Smooth muscle cell (in vitro differentiated cells): ENCODE data around the gene WDR1. TPM values are rescaled to one million over a fixed set of nuclear protein-coding genes. Genes with fewer than 3 reads are reported as not detected.

Experiments
- DNase-seq: peaks from one replicate; lab custom pipeline; 2025; ENCODE audit not compliant: unreplicated experiment; lab: John Stamatoyannopoulos, UW
- H2AFZ ChIP-seq: fragments of 200-600 bp; sonication (generic); 2 replicates; pipeline ENCODE4 v1.6.0; 2016; ENCODE audit warnings: antibody characterized with exemption, low read depth, mild to moderate bottlenecking
- H3F3A ChIP-seq: fragments of 200-600 bp; sonication (generic); 2 replicates; pipeline ENCODE4 v1.6.0; 2017; ENCODE audit warnings: antibody characterized with exemption, low read depth
- H3K27ac ChIP-seq: fragments of 200-600 bp; sonication (generic); 2 replicates; pipeline ENCODE4 v1.5.1; 2016; ENCODE audit warnings: low read depth, mild to moderate bottlenecking
- H3K27me3 ChIP-seq: fragments of 200-600 bp; sonication (generic); 2 replicates; pipeline ENCODE4 v1.6.1; 2016; ENCODE audit warnings: low read depth, mild to moderate bottlenecking
- H3K36me3 ChIP-seq: fragments of 200-600 bp; sonication (generic); 2 replicates; pipeline ENCODE4 v1.5.1; 2016; ENCODE audit warnings: low read depth
- H3K4me1 ChIP-seq: fragments of 200-600 bp; sonication (generic); 2 replicates; pipeline ENCODE4 v1.5.1; 2016; ENCODE audit warnings: low read depth
- H3K4me2 ChIP-seq: fragments of 200-600 bp; sonication (generic); 2 replicates; pipeline ENCODE4 v1.6.0; 2016; ENCODE audit warnings: mild to moderate bottlenecking
- H3K4me3 ChIP-seq: fragments of 200-600 bp; sonication (generic); 2 replicates; pipeline ENCODE4 v1.5.1; 2016; ENCODE audit warnings: mild to moderate bottlenecking
- H3K79me2 ChIP-seq: fragments of 200-600 bp; sonication (generic); 2 replicates; pipeline ENCODE4 v1.6.0; 2016; ENCODE audit warnings: low read depth, mild to moderate bottlenecking
- H3K9ac ChIP-seq: fragments of 200-600 bp; sonication (generic); 2 replicates; pipeline ENCODE4 v1.6.0; 2016; ENCODE audit warnings: low read depth
- H3K9me3 ChIP-seq: fragments of 200-600 bp; sonication (generic); replicated peaks from 2 replicates; pipeline ENCODE4 v1.5.1; 2016; ENCODE audit warnings: low read depth
- H4K20me1 ChIP-seq: fragments of 200-600 bp; sonication (generic); 2 replicates; pipeline ENCODE4 v1.6.0; 2016; ENCODE audit warnings: low read depth
- WGBS: methylation state at CpG from one replicate; pipeline ENCODE4 v1.1.7; 2016; ENCODE audit warnings: low lambda C conversion rate; 5-methylcytosine and 5-hydroxymethylcytosine counted together
- polyA plus RNA-seq: library from polyadenylated mRNA; unstranded; fragments of >200 nt; fragmentation: Nextera tagmentation; extraction: Ambion mirVana; gene quantifications from 2 replicates; pipeline ENCODE4 v1.2.1, GENCODE V29; 2016
- total RNA-seq: library from RNA; depleted of rRNA; stranded (reverse); fragments of >200 nt; gene quantifications from 2 replicates; pipeline ENCODE4 v1.2.3, GENCODE V29; 2014
- TF ChIP-seq, protein P1 (sequence below): fragments of 200-600 bp; sonication (generic); IDR thresholded peaks from 2 replicates; pipeline ENCODE4 v1.5.1; 2017; ENCODE audit warnings: borderline replicate concordance, mild to moderate bottlenecking, antibody characterized with exemption; ENCODE audit not compliant: insufficient read depth, poor library complexity, severe bottlenecking

The WDR1 gene
- total and polyA plus RNA-seq, 2 experiments from 2014 or later: 259 to 273 TPM

DNA sequence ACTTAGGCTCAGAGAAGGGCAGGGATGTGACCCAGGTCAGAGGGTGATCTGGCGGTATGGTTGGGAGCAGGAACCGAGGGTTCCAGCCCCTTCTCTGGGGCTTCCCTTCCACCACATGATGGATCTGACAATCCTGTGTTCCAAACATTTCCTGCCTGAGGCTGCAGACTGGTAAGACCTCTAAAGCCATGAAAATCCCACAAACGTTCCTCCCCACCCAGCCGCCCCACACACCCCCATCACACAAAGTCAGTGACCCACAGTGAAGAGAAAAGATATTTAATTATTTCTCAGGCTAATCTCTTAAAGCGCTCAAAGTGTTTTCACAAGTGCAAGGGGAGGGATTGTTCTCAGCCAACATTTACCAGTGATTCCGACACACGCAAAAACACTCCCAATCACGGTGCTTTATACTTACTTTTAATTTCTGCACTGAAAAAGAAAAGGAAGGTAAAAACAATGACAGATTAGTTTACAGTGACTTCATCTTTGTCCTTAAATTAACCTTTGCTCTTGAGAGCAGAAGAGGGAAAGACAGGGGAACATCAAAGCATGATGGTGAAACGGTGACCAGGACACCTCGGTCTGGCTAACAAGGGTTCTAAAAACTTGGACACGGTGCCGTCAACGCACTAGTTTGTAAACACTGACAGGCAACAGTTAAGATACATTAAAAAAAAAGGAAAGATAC is 42.4 kb downstream of the WDR1 start:
- no peak overlapping the region for H3K4me2 ChIP-seq
- peaks cover 9% of the 10 kb centered on the region for H3F3A ChIP-seq
- peaks cover 7% of the 10 kb centered on the region for H3K36me3 ChIP-seq
- H4K20me1 ChIP-seq: peaks cover 43% of the 10 kb centered on the region
- no peak overlapping the region for H3K9ac ChIP-seq
- no peak overlapping the region for H3K27ac ChIP-seq
- TF ChIP-seq, protein P1, sequence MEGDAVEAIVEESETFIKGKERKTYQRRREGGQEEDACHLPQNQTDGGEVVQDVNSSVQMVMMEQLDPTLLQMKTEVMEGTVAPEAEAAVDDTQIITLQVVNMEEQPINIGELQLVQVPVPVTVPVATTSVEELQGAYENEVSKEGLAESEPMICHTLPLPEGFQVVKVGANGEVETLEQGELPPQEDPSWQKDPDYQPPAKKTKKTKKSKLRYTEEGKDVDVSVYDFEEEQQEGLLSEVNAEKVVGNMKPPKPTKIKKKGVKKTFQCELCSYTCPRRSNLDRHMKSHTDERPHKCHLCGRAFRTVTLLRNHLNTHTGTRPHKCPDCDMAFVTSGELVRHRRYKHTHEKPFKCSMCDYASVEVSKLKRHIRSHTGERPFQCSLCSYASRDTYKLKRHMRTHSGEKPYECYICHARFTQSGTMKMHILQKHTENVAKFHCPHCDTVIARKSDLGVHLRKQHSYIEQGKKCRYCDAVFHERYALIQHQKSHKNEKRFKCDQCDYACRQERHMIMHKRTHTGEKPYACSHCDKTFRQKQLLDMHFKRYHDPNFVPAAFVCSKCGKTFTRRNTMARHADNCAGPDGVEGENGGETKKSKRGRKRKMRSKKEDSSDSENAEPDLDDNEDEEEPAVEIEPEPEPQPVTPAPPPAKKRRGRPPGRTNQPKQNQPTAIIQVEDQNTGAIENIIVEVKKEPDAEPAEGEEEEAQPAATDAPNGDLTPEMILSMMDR: no peak
- no peak for DNase-seq
- H3K4me3 ChIP-seq: no peak overlapping the region
- no peaks in the 10 kb centered on the region for H3K27me3 ChIP-seq
- H2AFZ ChIP-seq: no peak overlapping the region
- H3K79me2 ChIP-seq: no peaks in the 10 kb centered on the region
- 93% methylated on average over 13 of the region's 13 CpGs for WGBS
- no peaks in the 10 kb centered on the region for H3K9me3 ChIP-seq
- H3K4me1 ChIP-seq: no peaks in the 10 kb centered on the region

DNA sequence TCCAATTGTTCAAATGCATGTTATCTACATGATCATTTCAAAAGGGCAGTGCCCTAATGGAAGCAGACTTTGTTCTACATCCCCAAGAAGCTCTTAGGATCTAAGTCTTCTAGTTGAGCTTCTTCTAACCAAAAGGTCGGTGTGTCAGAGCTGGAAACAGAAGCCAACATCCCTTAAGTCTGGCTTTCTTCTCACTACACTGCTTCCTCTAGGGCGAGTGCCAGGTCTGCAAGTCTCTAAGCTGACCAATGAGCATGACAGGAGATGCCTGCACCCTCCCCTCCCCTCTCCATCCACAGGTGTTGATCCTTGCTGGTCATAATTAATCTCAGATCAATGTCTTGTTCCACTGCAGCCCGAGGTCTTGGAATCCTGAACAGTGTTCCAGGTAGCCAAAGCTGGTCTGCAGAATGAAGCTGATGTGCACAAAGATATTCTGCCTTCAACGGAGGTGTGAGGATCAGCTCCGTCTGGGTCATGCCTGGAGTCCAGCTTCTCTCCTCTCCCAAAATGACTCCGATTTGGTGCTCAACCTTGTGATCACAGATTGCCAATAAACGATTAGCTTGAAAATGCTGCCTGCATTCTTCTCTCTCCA is 44.1 kb downstream of the WDR1 start:
- Histone ChIP-seq H2AFZ (no peak overlapping the region), H4K20me1 (peaks cover 30% of the 10 kb centered on the region), H3K9ac (no peak overlapping the region), H3K4me3 (no peak overlapping the region), H3K36me3 (peaks cover 7% of the 10 kb centered on the region), H3K4me2 (no peak overlapping the region), H3K9me3 (no peaks in the 10 kb centered on the region), H3K79me2 (no peaks in the 10 kb centered on the region), H3K27me3 (no peaks in the 10 kb centered on the region), H3K27ac (no peak overlapping the region), H3K4me1 (no peaks in the 10 kb centered on the region), H3F3A (peaks cover 9% of the 10 kb centered on the region)
- TF ChIP-seq, protein P1: no peak
- WGBS: 94% methylated on average over 7 of the region's 7 CpGs
- no peak for DNase-seq

DNA sequence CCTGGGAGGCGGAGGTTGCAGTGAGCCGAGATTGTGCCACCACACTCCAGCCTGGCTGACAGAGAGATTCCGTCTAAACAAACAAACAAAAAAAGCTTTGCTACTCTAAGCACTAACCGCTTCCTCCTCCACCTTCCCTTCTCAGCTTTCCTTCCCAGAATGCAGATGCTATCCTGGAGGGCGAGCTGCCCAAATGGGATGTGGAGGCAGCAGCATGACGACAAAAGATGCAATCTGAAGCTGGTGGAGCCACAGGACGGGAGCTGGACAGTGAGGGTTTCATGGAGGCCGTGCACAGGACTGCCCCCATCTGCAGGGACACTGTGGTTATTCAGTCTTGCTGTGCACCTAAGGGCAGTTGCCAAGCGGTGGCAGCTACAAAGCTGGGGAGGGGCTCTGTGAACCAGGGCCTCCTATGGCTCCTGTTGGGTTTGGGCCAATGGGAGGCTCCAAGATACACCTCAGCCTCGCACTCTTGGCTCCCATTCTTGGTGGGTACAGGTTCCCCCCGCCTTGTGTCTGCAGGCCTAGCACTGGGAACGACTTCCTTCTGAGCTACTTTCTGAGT is 47.4 kb downstream of the WDR1 start:
- TF ChIP-seq, protein P1: no peak
- no peaks in the 10 kb centered on the region for H3K4me1 ChIP-seq
- no peak for DNase-seq

More for the DNA sequence above, 47.4 kb downstream of the WDR1 start:
- no peak overlapping the region for H2AFZ ChIP-seq
- no peak overlapping the region for H3K27ac ChIP-seq
- peaks cover 9% of the 10 kb centered on the region for H3F3A ChIP-seq
- H3K27me3 ChIP-seq: no peaks in the 10 kb centered on the region
- peaks cover 5% of the 10 kb centered on the region for H4K20me1 ChIP-seq
- no peak overlapping the region for H3K9ac ChIP-seq
- H3K9me3 ChIP-seq: no peaks in the 10 kb centered on the region
- H3K4me3 ChIP-seq: no peak overlapping the region
- H3K4me2 ChIP-seq: no peak overlapping the region
- no peaks in the 10 kb centered on the region for H3K79me2 ChIP-seq
- 94% methylated on average over 12 of the region's 12 CpGs for WGBS
- H3K36me3 ChIP-seq: peaks cover 4% of the 10 kb centered on the region
